ENCODE data around the gene ZBED4.

The ZBED4 gene

DNA sequence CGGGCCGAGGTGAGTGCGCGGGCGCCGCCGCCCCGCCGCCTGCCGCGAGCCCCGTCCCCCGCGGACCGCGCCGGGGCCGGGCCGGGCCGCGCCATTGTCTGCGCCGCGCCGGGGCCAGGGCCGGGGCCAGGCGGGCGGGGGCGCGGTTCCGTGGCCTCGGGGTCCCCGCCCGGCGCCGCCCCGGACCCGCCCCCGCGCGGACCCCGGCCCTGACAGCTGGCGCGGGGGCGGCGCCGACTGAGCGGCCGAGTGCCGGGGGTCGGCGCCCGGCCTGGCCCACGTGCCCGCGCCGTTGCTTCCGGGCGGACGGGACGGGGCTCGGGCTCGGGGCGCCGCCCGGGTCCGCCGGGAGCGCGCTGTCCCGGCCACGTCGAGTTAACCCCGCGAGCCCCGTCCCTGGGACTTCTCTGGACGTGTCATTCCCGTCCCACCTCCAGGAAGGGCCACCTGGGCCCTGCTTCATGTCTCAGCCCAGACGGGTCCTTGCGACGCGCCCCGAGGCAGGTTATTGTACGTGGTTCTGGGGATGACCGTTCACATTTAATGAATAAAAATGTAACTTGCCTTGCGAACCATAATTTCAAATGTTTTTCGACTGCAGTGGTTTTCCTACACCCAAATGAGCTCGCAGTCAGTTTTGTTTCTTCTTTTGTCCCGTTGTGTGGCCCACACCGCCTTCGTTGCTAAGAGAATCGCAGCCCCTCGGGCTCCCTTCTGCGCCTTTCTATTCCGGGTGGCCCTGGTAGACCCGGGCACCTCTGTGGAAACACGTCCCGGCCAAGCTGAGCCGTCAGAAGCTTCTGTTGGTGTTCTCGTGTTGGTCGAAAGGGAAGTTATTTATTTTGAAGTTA lies 562 bp downstream of the ZBED4 start:
- peak in 4 of 14 donors; percentile 4 to 34 (median 27) for DNase-seq

DNA sequence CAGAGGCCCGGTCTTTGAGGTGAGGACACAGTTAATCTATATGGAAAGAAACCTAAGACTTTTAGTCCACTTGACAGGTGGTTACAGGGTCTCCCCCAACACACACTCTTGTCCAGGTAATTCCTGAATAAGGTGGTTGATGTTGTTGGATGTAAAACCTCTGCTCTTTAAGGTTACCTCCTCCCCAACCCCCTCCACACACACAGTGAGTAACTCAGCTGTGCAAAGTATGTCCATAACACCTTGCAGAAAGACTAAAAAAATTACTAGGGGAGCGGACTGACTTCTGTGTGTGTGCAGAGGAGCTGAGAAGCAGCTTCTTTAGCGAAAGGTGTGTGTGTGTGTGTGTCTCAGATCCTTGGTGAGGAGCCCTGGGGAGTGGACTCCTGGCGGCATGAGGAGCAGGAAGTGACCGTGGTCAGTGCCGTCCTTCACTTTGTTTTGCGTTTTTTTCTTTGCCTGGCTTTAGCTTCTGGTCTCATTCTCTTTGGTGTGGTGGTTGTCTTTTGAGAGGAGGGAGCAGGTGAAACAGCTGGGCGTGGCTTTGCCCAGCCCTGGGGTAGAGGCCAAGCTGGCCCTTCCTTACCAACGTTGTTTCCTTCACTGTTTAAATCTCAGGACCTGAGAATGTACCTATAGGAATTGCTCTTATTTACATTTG lies 1.7 kb downstream of the ZBED4 start:
- DNase-seq, result no peak

DNA sequence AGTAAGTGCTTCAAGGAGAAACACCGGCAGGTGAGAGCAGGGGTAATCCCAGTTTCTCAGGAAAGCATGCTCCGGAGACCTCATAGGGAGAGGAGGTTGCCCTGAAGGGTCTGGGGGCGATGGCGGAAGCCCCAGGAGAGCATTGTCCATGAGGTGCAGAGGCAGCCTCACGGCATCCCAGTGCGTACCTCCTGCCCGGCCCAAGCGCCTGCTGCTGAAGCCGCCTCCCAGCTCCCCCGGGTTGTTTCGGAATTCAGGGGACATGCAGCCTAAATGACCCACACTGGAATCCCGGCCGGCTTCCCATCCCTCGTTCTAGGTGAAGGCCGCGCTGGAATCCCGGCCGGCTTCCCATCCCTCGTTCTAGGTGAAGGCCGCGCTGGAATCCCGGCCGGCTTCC lies 2.7 kb downstream of the ZBED4 start:
- DNase-seq, result no peak

DNA sequence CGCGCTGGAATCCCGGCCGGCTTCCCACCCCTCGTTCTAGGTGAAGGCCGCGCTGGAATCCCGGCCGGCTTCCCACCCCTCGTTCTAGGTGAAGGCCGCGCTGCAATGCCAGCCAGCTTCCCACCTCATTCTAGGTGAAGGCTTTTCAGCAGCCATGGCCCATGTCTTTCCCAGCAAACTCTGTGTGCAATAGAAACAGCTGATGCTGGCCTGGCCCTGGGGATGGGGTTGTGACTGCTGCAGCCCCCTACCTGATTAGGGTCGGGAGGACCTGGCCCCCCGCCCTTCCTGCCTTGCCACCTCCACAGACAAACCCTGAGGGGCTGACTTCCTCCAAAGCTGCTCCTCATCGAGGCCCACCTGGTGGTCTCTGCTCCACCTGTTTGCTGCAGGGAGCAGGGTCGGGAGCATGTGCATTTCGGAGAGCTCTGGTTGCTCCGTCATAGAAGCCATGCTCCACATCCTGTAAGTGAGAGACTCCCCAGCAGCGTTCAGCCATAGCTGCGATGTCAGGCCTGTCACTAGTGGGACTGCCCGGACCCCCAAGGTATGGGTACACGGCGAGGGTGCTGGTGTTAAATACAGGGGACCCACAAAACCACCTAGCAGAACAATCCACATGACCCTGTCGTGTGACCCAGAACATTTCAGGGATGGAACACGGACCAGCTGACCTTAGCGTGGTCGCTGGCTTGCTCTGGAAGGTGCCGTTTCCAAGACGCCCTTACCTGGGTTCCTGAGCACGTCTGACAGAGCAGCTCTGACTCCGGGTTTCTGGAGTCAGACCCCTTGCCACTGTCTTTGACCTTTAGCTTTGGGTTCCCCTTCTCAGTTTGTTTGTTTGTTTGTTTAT lies 3.3 kb downstream of the ZBED4 start:
- DNase-seq, result no peak

DNA sequence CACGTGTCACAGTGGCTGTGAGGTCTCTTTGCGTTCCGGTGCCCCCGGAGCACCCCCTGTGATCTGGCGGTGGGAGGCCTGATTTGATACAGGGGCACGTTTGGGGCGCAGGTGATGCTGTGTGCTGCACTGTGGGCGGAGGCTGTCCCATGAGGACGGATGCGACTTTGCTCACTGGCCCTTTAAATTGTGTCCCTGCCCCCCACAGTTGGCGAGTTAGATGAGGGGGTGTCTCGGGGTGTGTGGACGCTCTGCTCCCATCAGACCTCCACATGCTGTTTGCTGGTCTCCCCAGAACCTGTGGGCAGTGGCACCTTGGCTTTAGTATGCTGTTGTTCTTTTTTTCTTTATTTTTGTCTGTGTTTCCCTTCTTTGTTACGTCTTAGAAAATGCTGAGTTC lies 5.2 kb downstream of the ZBED4 start:
- DNase-seq, result no peak

DNA sequence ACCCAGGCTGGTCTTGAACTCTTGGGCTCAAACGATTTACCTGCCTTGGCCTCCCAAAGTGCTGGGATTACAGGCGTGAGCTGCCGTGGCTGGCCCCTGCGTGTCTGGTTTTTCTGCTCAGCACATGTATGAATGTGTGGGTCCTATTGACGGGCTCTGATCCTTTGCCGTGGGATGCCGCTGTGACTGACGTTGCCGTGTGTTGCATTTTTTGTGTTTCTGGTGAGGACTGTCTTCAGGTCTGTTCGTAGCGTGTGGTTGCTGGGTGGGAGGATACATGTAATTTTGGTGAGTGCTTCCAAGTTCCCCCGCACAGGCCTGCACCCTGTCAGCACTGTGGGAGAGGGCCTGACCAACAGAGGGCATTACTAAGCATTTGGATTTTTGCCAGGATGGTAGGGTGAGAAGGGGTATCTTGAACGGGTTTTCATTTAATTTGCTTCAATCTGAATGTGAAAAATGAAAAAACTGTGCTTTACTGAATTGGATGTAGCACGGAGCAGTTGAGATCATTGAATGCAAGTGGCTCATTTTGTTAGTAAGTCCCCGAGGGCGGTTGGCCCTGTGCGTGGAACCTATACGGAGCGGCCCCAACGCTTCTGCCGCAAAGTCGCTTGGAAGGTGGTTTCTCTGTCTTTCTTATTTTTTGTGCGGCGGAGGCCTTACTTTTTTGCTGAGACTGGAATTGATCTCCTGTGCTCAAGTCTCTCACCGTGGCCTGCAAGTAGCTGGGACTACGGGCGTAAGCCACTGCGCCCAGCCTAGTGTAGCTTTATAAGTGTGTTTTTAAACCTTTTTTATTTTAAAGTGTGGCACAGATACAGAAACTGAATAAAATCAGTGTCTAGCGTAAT lies 8.2 kb downstream of the ZBED4 start:
- DNase-seq, result no peak

DNA sequence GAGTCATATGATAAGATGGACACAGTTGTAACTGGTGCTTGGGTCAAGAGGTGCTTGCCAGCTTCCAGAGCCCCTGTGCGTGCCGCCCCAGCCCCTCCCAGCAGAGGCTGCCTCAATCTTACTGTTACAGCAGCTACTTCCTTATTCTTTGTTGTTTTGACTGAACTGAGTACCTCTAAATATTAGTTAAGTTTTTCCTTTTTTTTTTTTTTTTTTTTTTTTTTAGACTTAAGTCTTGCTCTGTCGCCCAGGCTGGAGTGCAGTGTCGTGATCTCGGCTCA lies 8.8 kb downstream of the ZBED4 start:
- no peak for DNase-seq

DNA sequence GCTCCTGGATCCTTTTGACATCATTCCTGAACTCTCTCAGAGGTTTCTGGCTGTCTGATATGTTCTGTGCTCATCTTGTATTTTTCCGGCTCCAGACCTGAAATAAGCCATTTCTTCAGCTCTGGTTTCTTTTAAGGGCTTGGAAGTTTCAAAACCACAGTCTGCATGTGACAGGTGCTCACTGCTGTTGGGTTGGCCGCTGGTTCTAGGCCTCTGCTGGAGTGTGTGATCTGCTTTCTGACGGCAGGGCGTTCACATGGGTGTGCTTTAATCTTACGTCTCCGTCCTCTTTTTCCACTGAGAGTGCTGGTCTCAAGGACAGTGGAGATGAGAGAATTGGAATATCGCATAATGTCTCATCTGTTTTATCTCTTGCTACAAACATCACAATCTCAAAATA lies 10.3 kb downstream of the ZBED4 start:
- no peak for DNase-seq

DNA sequence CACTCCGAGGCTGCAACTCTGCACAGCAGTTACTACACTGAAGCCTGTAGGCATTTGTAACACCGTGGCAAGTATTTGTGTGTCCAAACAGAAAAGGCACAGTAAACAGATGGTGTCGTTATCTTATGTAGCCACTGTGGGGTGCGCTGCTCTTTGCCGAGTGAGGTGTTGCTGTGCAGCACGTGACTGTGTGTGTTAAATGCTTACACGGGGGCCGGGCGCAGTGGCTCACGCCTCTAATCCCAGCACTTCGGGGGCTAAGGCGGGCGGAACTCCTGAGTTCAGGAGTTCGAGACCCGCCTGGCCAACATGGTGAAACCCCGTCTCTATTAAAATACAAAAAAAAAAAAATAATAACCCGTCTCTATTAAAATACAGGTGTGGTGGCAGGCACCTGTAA lies 11.5 kb downstream of the ZBED4 start:
- no peak for DNase-seq

DNA sequence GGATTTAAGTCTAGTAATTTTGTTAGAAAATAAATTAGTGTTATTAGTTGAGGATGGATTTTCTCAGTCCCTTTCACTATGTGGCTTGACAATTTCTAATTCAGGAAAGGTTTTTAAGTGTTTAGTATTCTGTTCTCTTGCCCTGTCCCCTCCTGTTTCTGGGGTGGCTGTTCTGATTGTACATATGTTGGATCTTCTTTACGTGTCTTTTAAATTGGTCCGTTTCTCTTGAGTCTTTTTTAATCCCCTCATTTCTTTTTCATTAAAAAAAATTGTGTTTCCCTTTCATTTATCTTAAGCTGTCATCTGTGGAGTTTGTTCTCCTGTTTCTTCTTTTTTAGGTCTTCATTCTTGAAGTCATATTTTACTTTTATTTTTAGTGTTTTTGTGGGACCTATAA lies 12.5 kb downstream of the ZBED4 start:
- no peak for DNase-seq

DNA sequence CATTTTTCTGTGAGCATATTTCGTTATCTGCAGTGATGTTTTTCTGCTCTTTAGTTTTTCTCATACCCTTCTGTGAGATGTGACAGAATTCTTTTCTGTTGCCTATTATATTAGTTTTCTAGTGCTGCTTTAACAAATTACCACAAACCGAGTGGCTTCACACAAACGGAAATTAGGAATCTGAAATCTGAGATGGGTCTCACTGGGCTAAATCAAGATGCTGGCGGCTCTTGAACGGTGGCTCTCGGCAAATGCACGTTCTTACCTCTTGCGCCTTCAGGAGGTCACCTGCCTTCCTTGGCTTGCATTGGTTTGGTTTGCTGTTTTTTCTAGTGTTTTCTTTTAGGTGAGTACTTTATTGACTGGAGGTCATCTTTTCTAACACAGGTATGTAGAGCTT lies 13.0 kb downstream of the ZBED4 start:
- DNase-seq, result no peak

DNA sequence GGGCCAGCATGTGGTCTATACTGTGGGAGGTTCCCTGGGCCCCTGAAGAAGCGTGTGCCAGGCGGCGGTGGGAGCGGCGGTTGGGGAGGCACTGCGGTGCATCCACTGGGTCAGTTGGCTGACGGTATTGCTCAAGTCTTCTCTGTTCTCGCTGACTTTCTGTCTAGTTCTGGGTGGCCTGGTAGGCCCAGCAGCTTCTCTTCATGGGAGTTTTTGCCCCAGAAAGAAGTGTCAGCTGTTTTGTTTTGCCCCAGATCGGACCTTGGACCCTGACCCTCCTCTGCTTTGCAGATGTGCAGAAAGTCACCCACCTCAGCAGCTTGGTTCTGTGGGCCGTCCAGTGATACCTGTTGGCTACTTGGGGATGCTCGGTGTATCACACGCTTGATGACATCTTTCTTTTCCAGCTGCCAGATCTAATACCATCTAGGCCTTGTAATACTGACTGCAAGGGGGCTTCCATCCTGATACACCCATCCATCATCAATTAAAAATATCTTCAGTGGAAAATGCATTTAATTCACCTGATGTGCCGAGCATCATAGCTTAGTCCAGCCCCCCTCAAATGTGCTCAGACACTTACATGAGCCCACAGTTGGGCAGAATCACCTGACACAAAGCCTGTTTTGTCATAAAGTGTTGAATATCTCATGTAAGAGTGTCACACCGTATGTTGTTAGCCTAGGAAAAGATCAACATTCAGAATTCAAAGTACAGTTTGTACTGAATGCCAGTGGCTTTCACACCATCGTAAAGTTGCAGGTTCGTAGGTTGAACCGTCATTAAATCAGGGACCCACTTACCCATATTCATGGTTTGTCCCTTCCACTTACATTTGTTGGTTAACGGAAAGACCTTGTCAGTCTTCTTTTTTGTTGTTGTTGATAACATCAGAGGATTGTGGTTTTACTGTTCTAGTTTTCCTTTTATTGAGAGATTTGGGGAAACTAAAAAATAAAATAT lies 13.9 kb downstream of the ZBED4 start:
- no peak for DNase-seq

DNA sequence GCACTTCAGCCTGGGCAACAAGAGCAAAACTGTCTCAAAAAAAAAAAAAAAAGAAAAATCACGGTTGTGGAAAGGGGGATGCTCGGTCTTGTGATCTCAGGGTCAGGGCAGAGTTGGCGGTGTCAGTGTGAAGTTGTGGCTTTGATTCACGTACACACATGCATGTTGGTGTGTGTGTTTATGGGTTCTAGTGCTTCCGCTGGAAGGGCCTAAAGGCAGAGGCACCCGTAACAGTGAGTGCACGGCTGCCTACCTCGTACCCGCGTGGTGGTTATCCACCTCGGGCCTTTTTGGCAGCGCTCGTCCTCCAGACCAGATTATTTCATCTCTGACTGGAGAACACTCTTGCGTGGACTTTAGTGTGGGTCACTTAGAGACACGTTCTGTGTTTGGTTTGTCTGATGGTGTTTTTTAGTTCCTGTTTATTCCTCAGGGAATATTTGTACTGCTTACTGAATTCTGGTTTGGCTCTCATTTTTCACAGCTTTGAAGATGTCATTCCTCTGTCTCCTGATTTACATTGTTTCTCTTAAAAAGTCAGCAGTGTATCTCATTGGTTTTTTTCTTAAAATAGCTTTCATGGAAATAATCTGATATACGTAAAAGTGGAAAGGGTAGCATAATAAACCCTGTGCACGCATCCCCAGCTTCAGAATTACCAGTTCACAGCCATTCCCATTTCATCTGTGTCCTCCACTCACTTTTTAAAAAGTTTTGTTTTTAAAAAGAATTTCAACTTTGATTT lies 15.6 kb downstream of the ZBED4 start:
- no peak for DNase-seq

DNA sequence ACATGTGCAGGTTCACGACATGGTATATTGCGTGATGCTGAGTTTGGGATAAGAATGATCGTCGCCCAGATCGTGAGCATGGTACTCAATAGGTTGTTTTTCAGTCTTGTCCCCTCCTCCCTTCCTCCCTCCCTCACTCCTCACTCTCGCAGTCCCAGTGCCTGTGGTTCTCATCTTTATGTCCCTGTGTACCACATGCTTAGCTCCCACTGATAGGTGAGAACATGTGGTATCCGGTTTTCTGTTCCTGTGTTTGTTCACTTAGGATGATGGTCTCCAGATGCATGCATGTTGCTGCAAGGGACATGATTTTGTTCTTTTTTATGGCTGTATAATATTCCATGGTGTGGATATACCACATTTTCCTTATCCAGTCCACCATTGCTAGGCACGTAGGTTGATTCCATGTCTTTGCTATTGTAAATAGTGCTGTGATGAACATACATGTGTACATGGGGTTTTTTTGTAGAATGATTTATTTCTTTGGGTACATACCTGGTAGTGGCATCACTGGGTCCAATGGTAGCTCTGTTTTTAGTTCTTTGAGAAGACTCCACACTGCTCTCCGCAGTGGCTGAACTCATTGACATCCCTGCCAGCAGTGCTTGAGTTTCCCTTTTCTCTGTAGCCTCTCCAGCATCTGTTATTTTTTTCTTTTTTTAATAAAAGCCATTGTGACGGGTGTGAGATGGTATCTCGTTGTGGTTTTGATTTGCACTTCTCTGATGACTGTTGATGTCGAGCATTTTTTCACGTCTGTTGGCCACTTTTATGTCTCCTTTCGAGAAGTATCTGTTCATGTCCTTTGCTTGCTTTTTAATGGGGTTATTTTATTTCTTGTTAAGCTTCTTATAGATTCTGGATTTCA lies 16.4 kb downstream of the ZBED4 start:
- no peak for DNase-seq

DNA sequence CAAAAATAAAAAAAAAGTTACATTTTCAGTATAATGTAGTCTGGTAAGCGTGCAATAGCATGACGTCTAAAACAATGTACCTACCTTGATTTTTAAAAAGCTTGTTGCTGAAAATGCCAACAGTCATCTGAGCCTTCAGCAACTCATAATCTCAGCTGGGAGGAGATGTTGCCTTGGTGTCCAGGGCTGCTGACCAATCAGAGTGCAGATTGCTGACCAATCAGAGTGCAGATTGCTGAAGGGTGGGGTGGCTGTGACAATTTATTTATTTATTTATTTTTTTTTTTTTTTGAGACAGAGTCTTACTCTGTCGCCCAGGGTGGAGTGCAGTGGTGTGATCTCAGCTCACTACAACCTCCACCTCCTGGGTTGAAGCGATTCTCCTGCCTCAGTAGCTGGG lies 17.8 kb downstream of the ZBED4 start:
- DNase-seq, result no peak

DNA sequence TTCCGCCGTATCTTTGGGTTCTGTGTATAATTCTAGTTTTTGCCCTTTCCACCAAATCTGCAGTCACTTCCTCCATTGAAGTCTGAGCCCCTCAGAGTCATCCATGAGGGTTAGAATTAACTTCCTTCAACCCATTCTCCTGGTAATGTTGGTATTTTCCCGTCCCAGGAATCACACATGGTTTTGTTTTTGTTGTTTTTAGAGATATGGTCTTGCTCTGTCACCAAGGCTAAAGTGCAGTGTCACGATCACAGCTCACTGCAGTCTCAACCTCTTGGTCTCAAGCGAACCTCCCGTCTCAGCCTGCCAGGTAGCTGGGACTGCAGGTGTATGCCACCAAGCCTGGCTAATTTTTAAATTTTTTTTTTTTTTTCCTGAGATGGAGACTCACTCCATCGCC lies 18.7 kb downstream of the ZBED4 start:
- no peak for DNase-seq

DNA sequence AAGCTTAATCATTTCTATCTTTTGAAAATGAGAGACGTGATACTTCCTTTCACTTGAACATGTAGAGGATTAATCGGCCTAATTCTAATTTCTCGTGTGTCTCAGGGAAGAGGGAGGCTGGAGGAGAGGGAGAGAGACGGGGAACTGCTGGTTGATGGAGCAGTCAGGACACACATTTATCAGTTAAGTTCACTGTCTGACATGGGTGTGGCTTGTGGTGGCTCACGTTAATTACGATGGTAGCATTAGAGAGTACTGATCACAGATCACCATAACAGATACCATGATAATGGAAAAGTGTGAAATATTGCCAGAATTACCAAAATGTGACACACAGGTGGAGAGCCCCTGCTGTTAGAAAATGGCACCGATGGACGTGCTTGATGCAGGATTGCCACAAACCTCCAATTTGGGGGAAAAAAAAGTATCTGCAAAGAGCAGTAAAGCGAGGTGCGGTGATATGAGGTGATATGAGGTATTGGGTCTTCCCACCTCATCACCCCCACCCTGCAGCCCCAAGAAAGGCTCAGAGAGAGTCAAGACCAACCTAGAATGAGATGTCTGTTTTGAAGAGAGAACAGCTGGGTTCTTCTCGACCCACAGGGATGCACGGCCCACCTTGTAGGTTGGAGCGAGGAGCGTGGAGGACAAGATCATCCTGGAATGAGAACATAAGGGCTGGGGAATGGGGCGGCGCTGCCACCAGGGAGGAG lies 19.7 kb downstream of the ZBED4 start:
- no peak for DNase-seq

DNA sequence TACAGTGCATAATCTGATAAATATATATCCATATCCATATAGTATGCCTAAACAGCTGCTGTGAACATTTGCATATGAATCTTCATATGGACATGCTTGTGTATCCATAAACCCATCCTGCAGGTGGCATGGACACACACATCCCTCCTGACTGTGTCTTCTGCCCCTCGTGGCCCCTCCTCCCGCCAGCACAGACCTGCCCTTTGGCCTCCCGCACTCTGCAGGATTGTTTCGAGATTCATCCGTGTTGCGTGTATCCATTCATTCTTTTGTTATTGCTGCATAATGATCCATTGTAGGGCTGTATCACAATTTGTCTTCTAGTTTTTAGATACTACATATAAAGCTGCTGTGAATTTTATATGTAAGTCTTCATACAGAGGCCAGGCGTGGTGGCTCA lies 24.0 kb downstream of the ZBED4 start:
- no peak for DNase-seq

DNA sequence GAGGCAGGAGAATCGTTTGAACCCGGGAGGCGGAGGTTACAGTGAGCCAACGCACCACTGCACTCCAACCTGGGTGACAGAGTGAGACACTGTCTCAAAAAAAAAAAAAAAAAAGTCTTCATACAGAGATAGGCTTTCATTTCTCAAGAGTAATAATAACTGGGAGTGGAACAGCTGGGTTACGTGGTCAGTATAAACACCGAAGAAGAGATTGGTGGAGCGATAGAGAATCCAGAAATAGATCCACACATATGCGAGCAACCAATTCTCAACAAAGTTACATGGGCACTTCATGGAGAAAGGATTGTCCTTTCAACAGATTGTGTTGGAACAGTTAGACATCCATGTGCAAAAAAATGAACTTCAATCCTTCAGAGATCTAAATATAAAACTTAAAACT lies 24.6 kb downstream of the ZBED4 start:
- no peak for DNase-seq

All from C1 segment of cervical spinal cord (tissue), 14 donors.